Activated naive CD8-positive, alpha-beta T cell treated with anti-CD3 and anti-CD28 coated beads for 36 hours (primary cell): ENCODE data around the gene CACNA2D1. TPM values are rescaled to one million over a fixed set of nuclear protein-coding genes. Genes with fewer than 3 reads are reported as not detected.

Experiments
- DNase-seq: peaks from one replicate; pipeline ENCODE4 v3.0.0; 2021
- H3K27ac Mint-ChIP-seq: one replicate; pipeline ENCODE4 v1.8.0; 2022; ENCODE audit warnings: mild to moderate bottlenecking, moderate library complexity, mixed read lengths
- H3K27me3 Mint-ChIP-seq: one replicate; pipeline ENCODE4 v1.8.0; 2022; ENCODE audit warnings: mild to moderate bottlenecking, mixed read lengths
- H3K36me3 Mint-ChIP-seq: one replicate; pipeline ENCODE4 v1.8.0; 2021; ENCODE audit warnings: mild to moderate bottlenecking, mixed read lengths
- H3K4me1 Mint-ChIP-seq: one replicate; pipeline ENCODE4 v1.8.0; 2021; ENCODE audit warnings: mixed read lengths
- H3K4me3 Mint-ChIP-seq: one replicate; pipeline ENCODE4 v1.8.0; 2022; ENCODE audit warnings: mild to moderate bottlenecking, moderate library complexity, mixed read lengths
- H3K9me3 Mint-ChIP-seq: one replicate; pipeline ENCODE4 v1.8.0; 2022; ENCODE audit warnings: mixed read lengths
- total RNA-seq, 2 experiments: library from RNA; stranded (reverse); gene quantifications; one replicate each; pipeline ENCODE4 v1.2.3, GENCODE V29; 2021

Gene CACNA2D1
- total RNA-seq, 2 experiments from 2014 or later = not detected

DNA sequence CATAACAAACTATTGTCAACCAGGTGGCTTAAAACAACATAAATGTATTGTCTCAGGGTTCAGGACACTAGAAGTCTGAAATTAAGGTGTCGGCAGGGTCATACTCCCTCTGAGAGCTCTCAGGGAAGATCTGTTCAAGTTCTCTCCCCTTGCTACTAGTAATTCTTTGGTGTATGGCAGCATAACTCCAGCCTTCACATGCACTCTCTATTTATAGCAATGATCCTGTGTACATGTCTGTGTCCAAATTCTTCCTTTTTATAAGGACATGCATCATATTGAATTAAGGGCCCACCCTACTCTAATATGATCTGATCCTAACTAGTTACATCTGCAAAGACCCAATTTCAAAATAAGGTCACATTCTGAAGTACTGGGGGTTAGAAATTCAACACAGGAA, 27.2 kb downstream of the CACNA2D1 start:
- DNase-seq = no peak
- Mint-ChIP-seq H3K27ac (no peak overlapping the region), H3K9me3 (peaks cover 2% of the 10 kb centered on the region), H3K4me1 (no peaks in the 10 kb centered on the region), H3K36me3 (no peaks in the 10 kb centered on the region), H3K27me3 (no peaks in the 10 kb centered on the region), H3K4me3 (no peak overlapping the region)

DNA sequence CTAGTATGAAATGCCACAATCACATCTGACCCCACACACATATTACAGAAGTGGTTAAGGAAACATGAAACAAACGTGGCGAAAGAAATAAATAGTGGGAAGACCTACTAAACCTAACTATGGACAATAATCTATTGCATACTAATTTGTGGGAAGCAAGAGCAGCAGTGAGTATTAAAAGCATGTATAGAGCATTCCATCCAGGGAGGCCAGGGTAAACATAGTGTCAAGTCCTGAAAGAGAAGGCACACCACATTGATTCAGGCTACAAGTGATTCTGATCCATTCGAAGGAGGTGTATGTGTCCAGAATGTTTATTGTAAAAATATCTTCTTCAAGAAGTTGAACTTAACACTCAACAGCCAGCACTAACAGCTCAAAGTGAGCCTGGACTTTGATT, 29.2 kb downstream of the CACNA2D1 start:
- no peak for DNase-seq
- no peaks in the 10 kb centered on the region for H3K27me3 Mint-ChIP-seq
- no peak overlapping the region for H3K4me3 Mint-ChIP-seq
- H3K36me3 Mint-ChIP-seq = no peaks in the 10 kb centered on the region
- no peaks in the 10 kb centered on the region for H3K4me1 Mint-ChIP-seq
- peaks cover 1% of the 10 kb centered on the region for H3K9me3 Mint-ChIP-seq
- H3K27ac Mint-ChIP-seq = no peak overlapping the region

DNA sequence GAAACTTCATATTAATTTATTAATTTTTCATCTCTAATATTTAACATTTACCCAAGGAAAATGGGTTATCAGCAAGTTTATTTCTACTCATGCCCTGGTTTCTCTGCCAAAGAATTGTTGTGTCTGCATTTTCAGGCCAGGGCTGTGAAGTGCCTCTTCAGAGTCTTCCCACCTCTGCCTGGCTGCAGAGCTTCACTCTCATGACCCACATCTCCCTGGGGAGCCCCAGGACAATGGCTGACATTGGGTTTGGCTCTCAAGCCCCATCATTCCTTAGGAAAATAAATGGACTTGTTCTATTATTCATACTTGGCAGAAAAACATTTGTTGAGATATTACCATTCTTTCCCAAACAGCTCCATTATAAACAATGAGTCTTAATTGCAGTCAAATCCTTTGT, 30.3 kb downstream of the CACNA2D1 start:
- Mint-ChIP-seq H3K4me1 (no peaks in the 10 kb centered on the region), H3K9me3 (peaks cover 1% of the 10 kb centered on the region), H3K27ac (no peak overlapping the region), H3K4me3 (no peak overlapping the region), H3K27me3 (no peaks in the 10 kb centered on the region), H3K36me3 (no peaks in the 10 kb centered on the region)
- no peak for DNase-seq

DNA sequence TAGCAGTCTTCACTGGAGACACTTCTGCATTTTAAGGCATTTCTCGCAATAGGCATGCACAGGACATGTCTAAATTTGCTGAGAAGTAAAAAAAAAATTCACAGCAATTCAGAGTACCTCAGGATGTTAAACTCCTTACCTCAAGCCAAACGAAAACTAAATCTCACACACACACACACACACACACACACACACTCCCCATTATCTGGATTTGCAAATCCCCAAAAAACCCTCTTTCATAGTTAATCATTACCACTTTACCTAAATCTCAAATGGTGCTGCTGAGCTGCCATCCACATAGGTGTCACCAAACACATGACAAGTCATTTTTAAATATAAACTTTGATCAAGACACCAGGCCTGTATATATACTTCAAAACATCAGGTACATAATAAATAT, 31.8 kb downstream of the CACNA2D1 start:
- H3K27ac Mint-ChIP-seq = no peak overlapping the region
- no peaks in the 10 kb centered on the region for H3K27me3 Mint-ChIP-seq
- no peak for DNase-seq
- no peaks in the 10 kb centered on the region for H3K36me3 Mint-ChIP-seq
- H3K9me3 Mint-ChIP-seq = no peaks in the 10 kb centered on the region
- H3K4me3 Mint-ChIP-seq = no peak overlapping the region
- H3K4me1 Mint-ChIP-seq = no peaks in the 10 kb centered on the region

DNA sequence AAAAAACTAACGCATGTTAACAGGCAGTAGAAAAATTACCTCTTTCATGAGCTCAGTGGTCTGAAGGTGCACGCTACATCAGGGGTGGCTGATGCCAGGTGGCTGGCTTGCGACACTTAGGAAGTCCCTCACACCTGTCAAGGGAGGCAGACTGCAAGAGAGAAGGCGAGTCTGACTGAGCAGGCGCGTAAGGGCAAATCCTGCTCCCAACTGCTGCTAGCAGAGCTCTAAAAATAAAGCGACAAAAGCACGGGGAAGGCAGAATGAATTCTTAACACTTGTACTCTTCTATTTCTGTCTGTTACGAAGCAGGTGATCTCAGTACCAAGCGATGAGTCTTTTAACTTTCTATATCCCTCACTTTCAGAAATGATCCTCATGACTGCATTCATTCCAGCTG, 33.1 kb downstream of the CACNA2D1 start:
- no peaks in the 10 kb centered on the region for H3K27me3 Mint-ChIP-seq
- H3K4me3 Mint-ChIP-seq = no peak overlapping the region
- no peaks in the 10 kb centered on the region for H3K4me1 Mint-ChIP-seq
- H3K36me3 Mint-ChIP-seq = no peaks in the 10 kb centered on the region
- H3K9me3 Mint-ChIP-seq = peaks cover 3% of the 10 kb centered on the region
- no peak overlapping the region for H3K27ac Mint-ChIP-seq
- DNase-seq = no peak

DNA sequence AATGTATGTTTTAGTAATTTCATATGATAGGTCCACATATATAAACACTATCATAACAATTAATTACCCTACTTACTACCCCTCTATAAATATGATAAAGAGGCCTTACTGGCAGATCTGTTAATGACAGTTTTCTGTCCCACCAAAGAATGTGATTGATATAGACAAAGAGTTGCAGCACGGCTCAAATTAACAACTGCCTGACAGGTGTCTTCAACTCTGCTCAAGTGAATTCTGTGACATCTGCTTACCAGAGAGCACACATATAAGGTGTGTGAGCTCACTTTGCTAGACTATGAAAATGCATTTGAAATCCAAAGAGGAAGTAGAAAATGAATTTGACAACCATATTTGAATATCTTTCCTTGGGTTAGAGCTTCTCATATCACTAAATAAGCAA, 36.6 kb downstream of the CACNA2D1 start:
- Mint-ChIP-seq H3K27ac (no peak overlapping the region), H3K4me3 (no peak overlapping the region), H3K36me3 (no peaks in the 10 kb centered on the region), H3K4me1 (no peaks in the 10 kb centered on the region), H3K9me3 (peaks cover 3% of the 10 kb centered on the region), H3K27me3 (no peaks in the 10 kb centered on the region)
- DNase-seq = no peak

DNA sequence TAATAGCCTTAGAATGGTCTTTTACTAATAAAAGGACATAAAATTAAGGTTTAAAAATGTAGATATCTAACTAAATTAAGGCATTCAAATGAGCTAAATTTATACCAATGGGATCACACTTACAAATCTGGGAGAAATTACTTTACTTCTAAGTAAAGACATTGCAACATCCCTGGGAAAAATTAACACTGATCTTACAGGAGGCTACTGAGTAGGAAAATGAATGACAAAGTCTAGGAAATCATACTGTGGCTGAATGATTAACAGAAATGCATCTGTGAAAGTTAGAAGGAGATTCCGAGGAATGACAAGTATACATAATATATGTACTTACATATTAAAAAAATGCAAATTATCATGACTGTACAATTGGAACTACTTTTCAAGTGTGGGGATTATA, 38.3 kb downstream of the CACNA2D1 start:
- H3K9me3 Mint-ChIP-seq = peaks cover 3% of the 10 kb centered on the region
- no peaks in the 10 kb centered on the region for H3K36me3 Mint-ChIP-seq
- no peak overlapping the region for H3K27ac Mint-ChIP-seq
- no peak for DNase-seq
- H3K27me3 Mint-ChIP-seq = no peaks in the 10 kb centered on the region
- no peaks in the 10 kb centered on the region for H3K4me1 Mint-ChIP-seq
- H3K4me3 Mint-ChIP-seq = no peak overlapping the region

DNA sequence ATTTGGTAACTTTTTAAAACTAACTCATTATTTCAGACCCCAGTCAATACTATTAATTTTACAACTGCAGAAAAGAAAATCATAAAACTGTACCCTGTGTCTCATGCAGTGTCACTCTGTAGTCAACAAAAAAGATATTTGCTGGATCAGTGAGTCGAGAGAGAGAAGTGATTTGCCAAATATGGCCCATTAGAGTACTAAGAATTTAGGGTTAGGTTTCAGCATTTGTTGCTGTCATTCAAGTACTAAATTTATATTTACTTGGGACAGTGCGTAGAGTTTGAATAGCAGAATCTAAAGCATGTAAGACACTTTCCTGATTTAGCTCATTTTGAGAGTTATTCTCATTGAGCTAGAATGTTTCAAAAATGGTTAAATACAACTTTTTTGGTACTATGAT, 38.9 kb downstream of the CACNA2D1 start:
- Mint-ChIP-seq H3K36me3 (no peaks in the 10 kb centered on the region), H3K9me3 (peaks cover 4% of the 10 kb centered on the region), H3K27ac (no peak overlapping the region), H3K4me3 (no peak overlapping the region), H3K4me1 (no peaks in the 10 kb centered on the region), H3K27me3 (no peaks in the 10 kb centered on the region)
- no peak for DNase-seq

DNA sequence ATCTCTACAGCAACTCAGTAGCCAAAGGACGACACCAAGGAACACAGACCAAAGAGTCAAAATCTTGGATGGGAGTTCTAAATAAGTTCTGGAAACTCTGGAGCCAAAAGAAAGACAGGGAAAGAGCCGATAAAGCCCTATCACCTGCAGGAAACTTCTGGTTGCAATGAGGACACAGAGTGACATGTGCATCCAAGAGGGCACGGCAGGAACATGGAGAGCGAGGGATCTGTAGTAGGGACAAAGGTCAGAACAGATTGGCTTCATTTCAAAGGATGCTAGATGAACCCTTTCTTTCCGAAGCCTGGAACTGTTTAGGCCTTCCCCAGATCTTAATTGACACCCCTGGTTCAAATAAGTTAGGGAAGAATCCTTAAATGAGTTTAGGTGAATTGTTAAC, 39.5 kb downstream of the CACNA2D1 start:
- H3K4me3 Mint-ChIP-seq = no peak overlapping the region
- no peaks in the 10 kb centered on the region for H3K36me3 Mint-ChIP-seq
- no peak for DNase-seq
- peaks cover 5% of the 10 kb centered on the region for H3K9me3 Mint-ChIP-seq
- H3K27ac Mint-ChIP-seq = no peak overlapping the region
- H3K27me3 Mint-ChIP-seq = no peaks in the 10 kb centered on the region
- H3K4me1 Mint-ChIP-seq = no peaks in the 10 kb centered on the region

DNA sequence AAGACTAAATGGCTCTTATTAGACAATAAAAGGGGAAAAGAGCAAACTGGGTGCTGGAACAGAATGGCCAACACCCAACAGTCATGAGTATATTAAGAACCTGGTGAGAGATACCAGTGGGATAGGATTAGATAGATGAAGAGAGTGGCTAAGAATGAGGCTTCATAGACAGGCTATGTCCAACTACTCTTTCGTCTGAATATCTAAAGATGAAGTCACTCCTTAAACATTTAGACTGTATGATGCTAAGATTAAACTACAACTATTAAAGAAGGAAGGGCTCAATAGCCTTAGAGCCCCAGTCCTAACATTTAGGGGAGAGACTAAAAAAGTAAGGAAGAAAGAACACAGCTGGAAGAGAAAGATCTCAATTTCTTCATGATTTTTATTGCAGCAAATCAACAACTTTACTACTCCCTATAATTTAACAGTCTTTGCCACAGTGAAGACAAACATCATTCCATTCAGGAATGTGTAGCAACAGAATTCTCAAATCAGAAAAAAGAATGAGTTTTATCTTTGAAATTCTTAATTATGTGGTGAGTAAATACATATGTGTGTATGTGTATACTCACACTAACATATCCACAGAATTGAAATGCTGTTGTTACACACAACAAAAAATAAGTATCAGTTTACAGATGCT, 45.6 kb downstream of the CACNA2D1 start:
- H3K9me3 Mint-ChIP-seq = peaks cover 4% of the 10 kb centered on the region
- H3K4me3 Mint-ChIP-seq = no peak overlapping the region
- no peaks in the 10 kb centered on the region for H3K4me1 Mint-ChIP-seq
- no peaks in the 10 kb centered on the region for H3K36me3 Mint-ChIP-seq
- no peak overlapping the region for H3K27ac Mint-ChIP-seq
- no peak for DNase-seq
- H3K27me3 Mint-ChIP-seq = no peaks in the 10 kb centered on the region

DNA sequence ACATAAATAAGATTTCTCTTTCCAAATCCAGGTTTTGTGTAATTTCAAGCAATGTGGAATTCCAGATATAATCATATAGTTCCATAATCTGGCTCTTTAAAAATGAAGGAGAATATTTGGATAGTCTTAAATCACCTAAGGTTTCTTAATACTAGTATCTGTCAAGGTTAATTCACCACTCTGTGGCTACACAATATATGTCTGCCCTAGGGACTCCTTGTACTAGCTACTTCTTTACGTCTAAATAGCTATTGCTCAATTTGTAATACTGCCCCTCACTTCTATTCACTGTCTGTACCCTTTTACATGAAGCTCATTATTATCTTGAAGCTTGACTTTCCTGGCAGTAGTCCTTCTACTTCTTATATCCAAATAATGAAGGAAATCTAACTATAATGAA, 47.2 kb downstream of the CACNA2D1 start:
- peaks cover 3% of the 10 kb centered on the region for H3K27me3 Mint-ChIP-seq
- peaks cover 4% of the 10 kb centered on the region for H3K9me3 Mint-ChIP-seq

DNA sequence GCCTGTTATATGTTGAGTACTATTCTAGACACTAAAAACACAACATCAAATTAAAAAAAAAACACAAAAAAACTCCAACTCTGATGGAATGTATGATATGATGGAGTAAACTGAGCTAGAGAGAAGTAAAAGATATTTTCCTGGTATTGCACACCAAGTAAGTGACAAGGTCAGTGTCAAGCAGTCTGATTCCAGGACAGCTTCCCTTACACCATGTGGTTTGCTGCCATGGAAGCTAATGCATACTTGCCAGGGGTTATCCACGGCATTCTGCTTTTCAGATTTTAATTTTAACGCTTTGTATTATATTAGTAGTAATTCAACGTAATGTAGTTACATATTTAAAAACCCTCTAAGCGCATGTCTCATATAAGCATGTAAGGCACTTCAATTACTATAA, 48.4 kb downstream of the CACNA2D1 start:
- no peak for DNase-seq
- Mint-ChIP-seq H3K36me3 (no peaks in the 10 kb centered on the region), H3K9me3 (peaks cover 4% of the 10 kb centered on the region), H3K4me1 (no peaks in the 10 kb centered on the region), H3K27me3 (peaks cover 3% of the 10 kb centered on the region), H3K27ac (no peak overlapping the region), H3K4me3 (no peak overlapping the region)

More for the DNA sequence above, 47.2 kb downstream of the CACNA2D1 start:
- H3K27ac Mint-ChIP-seq = no peak overlapping the region
- H3K4me3 Mint-ChIP-seq = no peak overlapping the region
- no peak for DNase-seq
- H3K4me1 Mint-ChIP-seq = no peaks in the 10 kb centered on the region
- H3K36me3 Mint-ChIP-seq = no peaks in the 10 kb centered on the region

DNA sequence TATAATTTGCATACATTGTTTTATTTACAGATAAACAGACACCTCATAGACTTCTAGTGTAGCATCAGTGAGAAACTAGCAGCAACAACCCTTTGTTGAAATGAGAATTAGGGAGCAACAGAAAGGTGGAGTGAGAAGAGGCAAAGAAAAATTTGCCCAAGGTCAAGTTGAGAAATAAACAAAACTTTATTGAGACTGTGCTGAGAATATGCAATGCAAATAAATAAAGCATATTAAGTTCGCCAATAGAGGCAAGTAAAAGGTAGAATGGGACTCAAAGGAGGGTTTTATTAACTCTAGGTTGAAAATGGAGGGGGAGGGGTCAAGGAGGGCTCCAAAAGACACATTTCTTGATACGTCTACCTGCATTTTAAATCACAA, 49.7 kb downstream of the CACNA2D1 start:
- Mint-ChIP-seq H3K27me3 (peaks cover 3% of the 10 kb centered on the region), H3K27ac (no peak overlapping the region), H3K9me3 (peaks cover 1% of the 10 kb centered on the region), H3K36me3 (no peaks in the 10 kb centered on the region), H3K4me3 (no peak overlapping the region), H3K4me1 (no peaks in the 10 kb centered on the region)
- no peak for DNase-seq

DNA sequence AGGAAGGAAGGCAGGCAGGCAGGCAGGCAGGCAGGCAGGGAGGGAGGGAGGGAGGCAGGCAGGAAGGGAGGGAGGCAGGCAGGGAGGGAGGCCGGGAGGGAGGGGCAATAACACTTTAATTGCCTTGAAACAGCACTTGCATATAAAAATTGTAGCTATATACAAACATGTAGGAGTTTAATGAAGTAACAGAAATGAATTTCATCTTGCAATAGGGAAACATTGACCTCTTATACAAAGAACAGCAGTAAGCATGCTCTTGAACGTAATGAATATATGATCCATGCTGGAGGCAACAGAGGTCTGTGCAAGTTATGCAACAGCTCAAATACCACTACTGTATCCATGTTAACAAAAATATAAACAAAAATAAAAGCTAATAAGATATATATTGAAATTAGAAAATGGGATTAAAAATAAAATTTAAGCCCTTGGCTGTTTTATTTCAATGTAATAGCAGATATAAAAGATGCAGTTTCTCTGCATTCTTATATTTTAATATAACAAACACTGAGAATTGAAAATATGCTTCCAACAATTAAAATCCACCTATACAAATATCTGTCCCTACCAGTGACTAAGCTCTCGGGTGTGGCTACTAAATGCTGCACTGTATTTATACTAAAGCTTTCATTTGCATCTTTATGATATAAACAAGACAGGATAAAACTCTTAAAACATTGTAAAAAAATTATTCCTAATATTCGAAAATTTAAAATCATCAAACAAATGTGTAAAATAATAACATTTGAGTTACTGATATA, 50.3 kb downstream of the CACNA2D1 start:
- Mint-ChIP-seq H3K4me3 (no peak overlapping the region), H3K36me3 (no peaks in the 10 kb centered on the region), H3K9me3 (no peaks in the 10 kb centered on the region), H3K27me3 (peaks cover 3% of the 10 kb centered on the region), H3K27ac (no peak overlapping the region), H3K4me1 (no peaks in the 10 kb centered on the region)
- DNase-seq = no peak

DNA sequence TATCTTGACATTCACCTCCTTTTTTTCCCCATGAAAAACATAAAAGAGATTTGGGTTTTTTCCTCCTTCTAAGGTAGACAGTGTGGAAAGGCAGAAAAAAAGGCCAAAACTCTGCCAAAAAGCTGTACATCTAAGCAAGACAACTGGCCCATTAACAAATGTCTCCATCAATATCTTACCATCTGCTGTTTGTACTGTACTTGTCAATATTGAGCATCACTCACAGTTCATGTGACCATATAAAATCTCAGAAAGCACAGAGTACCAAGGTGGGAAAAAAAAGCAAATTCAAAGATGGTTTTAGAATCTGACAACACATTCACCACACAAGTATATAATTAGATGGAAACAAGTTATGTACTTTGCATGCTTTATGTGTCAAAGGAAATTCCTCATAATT, 52.6 kb downstream of the CACNA2D1 start:
- DNase-seq = no peak
- Mint-ChIP-seq H3K27ac (no peak overlapping the region), H3K27me3 (peaks cover 3% of the 10 kb centered on the region), H3K9me3 (no peaks in the 10 kb centered on the region), H3K4me3 (no peak overlapping the region), H3K4me1 (no peaks in the 10 kb centered on the region), H3K36me3 (no peaks in the 10 kb centered on the region)

DNA sequence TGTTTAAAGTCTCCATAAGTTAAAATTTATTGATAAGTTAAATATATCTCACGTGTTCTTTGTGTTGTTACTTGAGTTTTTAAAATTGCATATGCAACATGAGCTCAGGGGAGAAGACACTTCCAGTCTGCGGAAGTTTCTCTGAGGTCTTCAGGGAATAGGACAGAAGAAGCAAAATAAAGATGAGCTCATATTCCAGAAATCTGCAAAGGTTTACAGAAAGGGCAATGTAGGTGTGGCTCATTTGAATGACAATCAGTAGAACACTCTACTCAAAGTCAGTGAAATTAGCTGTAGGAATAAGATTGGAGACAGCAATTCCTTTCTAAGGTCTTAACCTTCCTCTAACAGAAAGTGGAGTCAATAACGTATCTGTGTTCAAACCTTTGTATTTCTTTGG, 53.7 kb downstream of the CACNA2D1 start:
- H3K36me3 Mint-ChIP-seq = no peaks in the 10 kb centered on the region
- H3K27ac Mint-ChIP-seq = no peak overlapping the region
- no peak for DNase-seq
- peaks cover 3% of the 10 kb centered on the region for H3K27me3 Mint-ChIP-seq
- H3K4me3 Mint-ChIP-seq = no peak overlapping the region
- H3K4me1 Mint-ChIP-seq = no peaks in the 10 kb centered on the region
- H3K9me3 Mint-ChIP-seq = no peaks in the 10 kb centered on the region
